Hematopoietic multipotent progenitor cell treated with erythropoietin and hydrocortisone succinate and interleukin-3 and kit ligand, for 8 days (in vitro differentiated cells): ENCODE measurements around the gene CLVS2.

Source experiments
- DNase-seq: peaks from one replicate; pipeline ENCODE4 v3.0.0-alpha.2; 2015

The CLVS2 gene

GRCh38 chr6:123027408-123027807 is 31.4 kb downstream of the CLVS2 start:
- DNase-seq, result no peak

DNA sequence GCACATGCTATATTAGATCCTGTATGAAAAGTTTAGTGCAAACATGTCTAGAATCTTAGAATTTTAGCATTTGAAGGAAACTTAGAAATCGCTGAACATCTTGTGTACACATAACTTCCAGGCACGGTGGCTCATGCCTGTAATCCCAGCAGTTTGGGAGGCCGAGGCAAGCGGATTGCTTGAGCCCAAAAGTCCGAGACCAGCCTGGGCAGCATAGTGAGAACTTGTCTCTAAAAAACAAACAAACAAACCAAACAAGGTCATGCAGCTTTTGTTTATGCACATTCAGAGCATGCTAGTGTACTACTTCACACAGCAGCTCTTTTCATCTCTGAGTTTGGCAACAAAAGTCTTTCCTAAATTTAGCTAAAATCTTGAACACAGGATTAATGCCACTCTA is 32.2 kb downstream of the CLVS2 start:
- no peak for DNase-seq

- no peak for DNase-seq
Measured at GRCh38 chr6:123030282-123030681, 34.2 kb downstream of the CLVS2 start.

- DNase-seq, result no peak
Measured at GRCh38 chr6:123036648-123037047, 40.6 kb downstream of the CLVS2 start.

DNA sequence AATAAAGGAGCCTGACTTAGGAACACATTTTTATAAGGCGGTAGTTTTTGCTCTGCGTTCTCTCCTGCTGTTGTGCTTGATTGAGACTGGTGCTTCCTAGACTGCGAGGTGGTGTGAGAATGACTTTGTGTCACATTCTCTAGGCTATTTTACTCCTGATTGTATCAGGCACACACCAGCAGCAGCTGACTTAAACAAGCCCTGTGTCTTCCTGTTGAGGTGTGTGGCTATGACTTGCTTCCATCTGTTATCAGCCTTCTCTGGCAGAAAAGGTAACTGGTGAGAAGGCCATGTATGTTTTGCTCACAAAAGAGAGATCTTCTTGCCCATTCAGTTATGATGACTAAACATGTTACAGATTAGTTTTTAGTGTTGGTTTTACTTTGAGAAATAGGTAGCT is 43.4 kb downstream of the CLVS2 start:
- DNase-seq, result no peak

GRCh38 chr6:123042401-123042800 is 46.4 kb downstream of the CLVS2 start:
- DNase-seq, result no peak

DNA sequence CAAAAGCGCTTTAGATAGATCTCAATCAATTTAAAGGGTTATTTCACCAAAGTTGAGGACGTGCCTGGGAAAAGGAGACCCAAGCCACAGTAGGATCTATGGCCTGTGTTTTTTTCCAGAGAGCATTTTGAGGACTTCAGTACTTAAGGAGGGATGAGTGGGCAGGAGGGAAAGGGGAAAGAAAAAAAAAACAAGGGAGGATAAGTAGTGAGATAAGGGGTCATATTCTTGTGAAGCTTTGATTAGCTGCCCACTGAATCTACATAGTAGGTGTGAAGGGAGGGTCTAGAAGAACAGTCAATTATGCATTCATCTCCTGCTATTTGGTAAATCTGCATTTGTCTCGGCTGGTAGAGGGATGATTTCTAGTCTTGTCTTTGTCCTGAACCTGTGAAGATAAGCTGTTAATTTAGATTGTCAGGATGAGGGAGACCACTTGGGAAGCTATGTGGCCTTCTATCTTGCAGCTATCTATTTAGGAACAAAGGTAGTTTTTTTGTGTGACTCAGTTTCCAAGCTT is 48.4 kb downstream of the CLVS2 start:
- DNase-seq, result no peak

DNA sequence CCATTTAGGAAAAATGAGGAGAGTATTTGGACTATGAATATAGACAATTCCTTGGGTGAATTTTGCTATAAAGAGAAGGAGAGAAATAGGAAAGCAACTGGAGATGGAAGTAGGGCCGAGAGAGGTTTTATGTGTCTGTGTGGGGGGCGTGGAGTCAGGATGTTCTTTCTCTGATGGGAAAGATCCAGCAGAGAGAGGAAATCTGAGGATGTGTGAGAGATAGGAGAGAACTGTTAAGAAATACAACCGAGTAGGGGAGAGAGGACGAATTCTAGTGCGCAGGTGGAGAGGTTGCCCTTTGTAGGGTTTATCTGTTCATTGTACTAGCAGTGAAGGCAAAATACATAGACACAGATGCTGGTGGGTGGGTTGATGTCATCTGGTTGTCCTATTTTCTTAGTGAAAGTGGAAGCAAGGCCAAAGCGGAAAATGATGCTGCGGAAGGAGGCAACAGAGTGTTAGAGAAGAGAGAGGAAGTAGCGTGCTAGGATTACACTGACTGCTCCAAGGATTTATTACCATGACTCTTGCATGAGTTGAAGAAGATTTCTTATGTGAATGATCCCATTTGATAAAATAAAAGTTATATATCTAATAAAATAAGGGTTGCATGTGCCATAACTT is 57.7 kb downstream of the CLVS2 start:
- DNase-seq, result no peak

- DNase-seq, result no peak
Measured at GRCh38 chr6:123055256-123055655, 59.2 kb downstream of the CLVS2 start.

DNA sequence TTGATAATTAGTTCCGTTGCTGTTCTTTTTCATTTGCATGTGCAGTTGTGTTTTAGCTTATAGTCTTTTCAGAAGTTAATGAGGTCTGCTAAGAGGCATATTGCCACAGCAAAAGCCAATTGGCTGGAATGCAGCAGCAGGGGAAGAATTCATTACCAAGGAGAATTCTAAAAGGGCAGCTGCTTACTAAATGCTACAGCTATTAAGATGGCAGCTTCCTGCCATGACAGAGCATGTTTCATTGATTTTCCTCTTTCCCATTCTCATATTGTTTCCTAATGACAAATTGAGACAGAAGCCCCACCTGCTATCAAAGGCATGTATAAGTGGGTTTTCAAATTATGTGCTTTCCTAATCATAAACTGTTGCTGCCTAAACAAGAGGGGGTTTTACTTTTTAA is 66.6 kb downstream of the CLVS2 start:
- no peak for DNase-seq

GRCh38 chr6:123064038-123064437 is 68.0 kb downstream of the CLVS2 start:
- no peak for DNase-seq

DNA sequence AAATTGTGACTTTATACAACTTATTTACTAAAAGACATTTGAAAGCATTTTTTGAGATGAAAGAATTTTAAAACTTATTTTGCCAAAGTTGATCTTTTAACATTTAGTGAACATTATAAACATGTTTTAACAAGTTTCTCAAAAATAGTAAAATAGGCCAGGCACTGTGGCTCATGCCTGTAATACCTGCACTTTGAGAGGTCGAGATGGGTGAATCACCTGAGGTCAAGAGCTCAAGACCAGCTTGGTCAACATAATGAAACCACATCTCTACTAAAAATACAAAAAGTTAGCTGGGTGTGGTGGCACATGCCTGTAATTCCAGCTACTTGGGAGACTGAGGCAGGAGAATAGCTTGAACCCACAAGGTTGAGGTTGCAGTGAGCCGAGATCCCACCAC is 78.6 kb downstream of the CLVS2 start:
- DNase-seq, result no peak

DNA sequence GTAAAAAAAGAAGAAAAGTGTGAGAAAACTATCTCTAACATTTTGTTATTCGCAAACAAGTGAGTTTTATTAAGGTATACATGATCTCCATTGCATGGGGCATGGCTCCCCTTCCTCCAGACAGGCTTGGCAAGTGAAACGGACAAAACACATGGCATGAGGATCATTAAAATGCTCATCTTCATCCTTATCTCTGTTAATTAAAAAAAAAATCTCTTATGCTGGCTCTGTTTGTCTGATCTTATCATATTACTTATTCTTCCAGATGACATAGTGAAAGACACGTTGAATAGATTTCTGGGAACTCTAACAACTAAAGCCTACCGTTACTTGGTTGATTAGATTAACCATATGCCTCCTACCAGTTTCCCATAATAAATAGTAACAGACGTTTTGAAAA is 89.4 kb downstream of the CLVS2 start:
- no peak for DNase-seq

DNA sequence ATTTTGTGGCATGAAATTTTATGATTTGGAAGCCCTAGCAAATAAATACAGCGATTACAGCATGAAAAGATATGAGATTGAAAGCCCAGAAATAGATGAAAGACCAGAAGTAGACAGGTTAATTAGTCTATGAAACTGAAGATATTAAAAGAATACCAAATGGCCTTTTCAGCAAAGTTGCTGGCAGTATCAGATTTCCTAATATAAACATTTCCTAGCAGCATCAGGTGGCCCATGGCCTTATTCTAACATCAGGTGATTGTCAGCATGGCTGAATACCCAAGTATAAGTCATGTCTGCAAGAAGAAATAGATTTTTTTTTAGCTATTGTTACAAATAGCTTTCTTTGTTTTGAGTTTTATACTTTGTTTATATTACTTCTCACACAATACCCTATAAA is 93.2 kb downstream of the CLVS2 start:
- no peak for DNase-seq

DNA sequence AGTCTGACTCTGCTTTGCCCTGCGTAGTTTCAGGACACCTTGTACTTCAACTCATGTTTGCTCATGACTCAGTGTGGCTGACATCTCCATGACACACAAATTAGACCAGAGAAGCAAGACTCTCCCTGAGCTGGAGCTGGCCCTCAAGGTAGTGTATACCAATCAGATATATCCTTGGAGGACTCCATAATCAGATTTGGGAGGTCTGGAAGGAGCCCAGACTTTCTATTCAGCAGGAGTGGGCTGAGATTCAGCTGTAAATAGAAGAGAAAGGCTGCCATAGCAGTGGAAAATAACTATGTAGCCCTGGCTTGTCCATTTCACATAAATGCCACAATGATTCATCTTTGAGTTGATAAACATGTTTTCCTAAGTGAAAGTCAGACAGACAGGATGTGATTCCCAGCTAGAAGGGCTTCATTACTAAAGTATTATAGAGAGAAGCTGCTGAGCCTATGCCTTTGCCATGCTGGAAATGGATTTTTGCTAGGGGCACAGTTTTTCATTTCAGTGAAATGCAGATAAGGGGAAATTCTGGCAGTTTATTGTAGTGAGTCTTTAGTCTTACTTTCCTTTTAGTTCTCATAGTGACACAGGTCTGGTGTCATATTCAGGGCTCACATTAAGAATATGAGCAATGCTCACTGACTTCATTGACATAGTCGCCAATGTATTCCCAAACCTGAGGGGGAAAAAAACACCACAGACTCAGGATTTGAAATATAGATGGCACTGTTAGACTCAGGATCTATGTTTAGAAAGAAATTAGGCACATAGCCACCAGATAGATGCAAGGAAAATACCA is 95.3 kb downstream of the CLVS2 start:
- DNase-seq, result no peak

DNA sequence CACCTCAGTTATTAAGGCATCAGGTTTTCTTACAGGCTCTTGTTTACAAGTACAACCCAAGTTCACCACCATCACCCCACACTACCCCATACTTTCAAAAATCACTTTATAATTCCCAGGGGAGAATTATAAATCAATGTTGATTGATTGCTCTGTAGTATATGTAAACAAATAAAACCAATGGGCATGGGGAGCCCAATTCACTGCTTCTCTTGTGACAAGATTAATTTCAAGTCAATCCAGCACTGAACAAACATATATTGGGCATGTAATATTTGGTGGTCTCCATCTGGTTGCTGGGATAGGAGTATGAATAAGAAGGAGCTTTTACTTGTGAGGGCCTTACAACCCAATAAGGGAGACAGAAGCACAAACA is 95.8 kb downstream of the CLVS2 start:
- DNase-seq, result no peak

DNA sequence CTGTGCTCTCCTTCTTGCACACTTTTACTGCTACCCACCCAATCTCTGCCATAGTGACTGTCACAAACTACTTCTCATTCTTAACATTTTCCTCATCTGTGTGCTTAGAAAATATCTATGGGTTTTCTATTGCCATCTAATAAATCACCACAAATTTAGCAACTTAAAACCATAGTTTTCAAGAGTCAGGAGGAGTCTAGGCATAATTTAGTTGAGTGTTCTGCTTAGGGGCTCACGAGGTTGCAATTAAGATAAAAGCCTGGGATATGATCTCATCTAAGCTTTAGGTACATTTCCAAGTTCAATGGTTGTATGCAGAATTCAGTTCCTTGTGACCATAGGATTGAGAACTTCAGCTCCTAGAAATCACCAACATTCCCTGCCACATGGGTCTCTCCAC is 98.8 kb downstream of the CLVS2 start:
- DNase-seq, result no peak

GRCh38 chr6:123105561-123105960 is 109.5 kb downstream of the CLVS2 start:
- no peak for DNase-seq

DNA sequence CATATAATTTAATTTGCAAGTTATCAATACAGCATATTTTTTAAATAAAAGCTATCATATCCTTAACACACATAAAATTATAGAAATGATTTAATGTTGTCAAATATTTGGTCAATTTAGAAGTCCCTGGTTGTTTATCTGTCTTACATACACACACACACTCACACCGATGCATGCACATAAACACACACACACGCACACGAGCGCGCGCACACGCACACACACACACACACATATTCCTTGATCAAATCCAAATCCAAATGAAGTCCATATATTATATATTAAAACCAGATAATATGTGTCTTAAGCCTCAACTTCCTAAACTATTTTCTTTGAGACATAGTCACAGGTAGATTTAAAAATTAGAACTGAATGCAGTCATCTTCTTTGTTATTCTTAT is 120.3 kb downstream of the CLVS2 start:
- no peak for DNase-seq

DNA sequence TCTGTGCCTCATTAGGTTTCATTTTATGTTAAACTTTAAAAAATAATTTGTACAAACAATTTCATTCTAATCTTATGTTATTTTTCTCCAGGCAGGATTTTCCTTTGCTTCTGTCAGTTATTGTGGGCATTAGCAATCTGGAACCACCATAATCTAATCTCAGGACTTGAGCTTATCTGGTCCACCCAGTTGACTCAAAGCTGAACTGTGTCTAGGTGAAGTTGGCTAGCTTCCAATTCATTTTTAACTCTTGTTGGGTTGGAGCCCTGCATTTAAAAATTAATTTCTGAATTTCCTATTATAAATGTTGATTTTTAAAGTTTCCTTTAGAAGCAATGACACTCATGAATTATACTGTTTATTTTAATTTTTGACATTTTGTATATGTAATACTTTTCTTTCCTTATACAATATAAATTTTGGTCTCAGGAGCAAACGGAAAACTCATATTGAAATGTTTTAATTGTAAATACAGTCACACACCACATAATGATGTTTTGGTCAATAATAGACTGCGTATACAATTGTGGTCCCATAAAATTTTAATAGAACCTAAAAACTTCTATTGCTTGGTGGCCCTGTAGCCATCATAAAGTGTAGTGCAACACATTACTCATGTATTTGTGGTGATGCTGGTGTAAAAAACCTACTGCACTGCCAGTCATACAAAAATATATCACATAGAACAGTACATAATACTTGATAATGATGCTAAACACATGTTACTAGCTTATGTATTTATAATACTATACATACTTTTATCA is 121.3 kb downstream of the CLVS2 start:
- no peak for DNase-seq

GRCh38 chr6:123118811-123119210 is 122.8 kb downstream of the CLVS2 start:
- DNase-seq, result no peak
